Dendritic cell treated with granulocyte-macrophage colony-stimulating factor and Interleukin-4, amounts not matched to agents 40 ng/mL and 50 ng/mL, for 4 days (primary cell): Measurements from ENCODE around the gene TRPM3.

Experiments used
- H3K27ac Mint-ChIP-seq: one replicate; pipeline ENCODE4 v1.8.0; 2022; ENCODE audit warnings: mild to moderate bottlenecking, mixed read lengths
- H3K27me3 Mint-ChIP-seq: one replicate; pipeline ENCODE4 v1.8.0; 2022; ENCODE audit warnings: mild to moderate bottlenecking, mixed read lengths
- H3K36me3 Mint-ChIP-seq: one replicate; pipeline ENCODE4 v1.8.0; 2022; ENCODE audit warnings: low read depth, mixed read lengths
- H3K4me1 Mint-ChIP-seq: one replicate; pipeline ENCODE4 v1.8.0; 2022; ENCODE audit warnings: low read depth, mixed read lengths
- H3K4me3 Mint-ChIP-seq: one replicate; pipeline ENCODE4 v1.8.0; 2022; ENCODE audit warnings: mild to moderate bottlenecking, moderate library complexity, mixed read lengths
- H3K9me3 Mint-ChIP-seq: one replicate; pipeline ENCODE4 v1.8.0; 2022; ENCODE audit warnings: mixed read lengths
- intact Hi-C: fragments of 100-400 bp; cut with micrococcal nuclease; formaldehyde crosslinking; loops from one replicate; pipeline ENCODE4 v1.15.0; 2022

TRPM3 gene

GRCh38 chr9:70552561-70552960 is 568.9 kb downstream of the TRPM3 start:
- intact Hi-C loops, result no loop called here
- no peaks in the 10 kb centered on the region for H3K36me3 Mint-ChIP-seq
- H3K4me3 Mint-ChIP-seq, result no peak overlapping the region
- H3K9me3 Mint-ChIP-seq, result no peaks in the 10 kb centered on the region
- H3K27me3 Mint-ChIP-seq, result no peaks in the 10 kb centered on the region
- H3K4me1 Mint-ChIP-seq, result peaks cover 79% of the 10 kb centered on the region
- peak overlapping the region; percentile 80 for H3K27ac Mint-ChIP-seq

DNA sequence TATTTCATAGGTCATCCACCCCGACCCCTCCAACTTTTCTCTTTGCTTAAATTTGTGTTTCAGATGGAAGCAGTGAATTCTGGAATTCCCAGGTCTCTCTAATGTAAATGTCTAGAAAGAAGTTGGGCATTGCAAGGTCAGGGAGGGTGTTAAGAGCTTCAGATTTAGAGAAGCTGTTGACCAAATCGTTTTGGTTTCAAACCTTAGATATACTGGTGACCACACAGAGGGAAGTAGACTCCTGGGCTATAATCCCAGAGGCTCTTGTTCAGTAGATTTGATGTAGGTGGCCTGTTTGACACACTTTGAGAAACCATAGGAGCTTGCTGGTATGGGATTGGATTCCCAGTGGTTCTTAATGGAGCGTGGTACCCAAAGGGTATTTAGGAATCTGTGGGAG is 569.6 kb downstream of the TRPM3 start:
- intact Hi-C loops, result no loop called here

GRCh38 chr9:70551396-70551795 is 570.0 kb downstream of the TRPM3 start:
- Mint-ChIP-seq H3K27me3 (no peaks in the 10 kb centered on the region), H3K4me3 (no peak overlapping the region), H3K4me1 (peaks cover 72% of the 10 kb centered on the region), H3K36me3 (no peaks in the 10 kb centered on the region), H3K27ac (peak overlapping the region; percentile 58), H3K9me3 (no peaks in the 10 kb centered on the region)
- intact Hi-C loops, result no loop called here

More for the DNA sequence above, 569.6 kb downstream of the TRPM3 start:
- Mint-ChIP-seq H3K27ac (peak overlapping the region; percentile 58), H3K36me3 (no peaks in the 10 kb centered on the region), H3K4me3 (no peak overlapping the region), H3K4me1 (peaks cover 72% of the 10 kb centered on the region), H3K27me3 (no peaks in the 10 kb centered on the region), H3K9me3 (no peaks in the 10 kb centered on the region)

GRCh38 chr9:70549926-70550325 is 571.5 kb downstream of the TRPM3 start:
- no peaks in the 10 kb centered on the region for H3K36me3 Mint-ChIP-seq
- intact Hi-C loops, result loop anchor here (5.0 kb wide), 1 partner anchor 48 kb away; no protein-coding TSS in a partner anchor
- H3K27ac Mint-ChIP-seq, result peak overlapping the region; percentile 79

GRCh38 chr9:70542311-70542931 is 579.0 kb downstream of the TRPM3 start:
- no peak overlapping the region for H3K27ac Mint-ChIP-seq
- H3K36me3 Mint-ChIP-seq, result no peaks in the 10 kb centered on the region
- H3K4me3 Mint-ChIP-seq, result no peak overlapping the region
- peaks cover 1% of the 10 kb centered on the region for H3K27me3 Mint-ChIP-seq
- intact Hi-C loops, result loop anchor here (5.0 kb wide), 1 partner anchor 45 kb away; no protein-coding TSS in a partner anchor
- no peaks in the 10 kb centered on the region for H3K9me3 Mint-ChIP-seq
- H3K4me1 Mint-ChIP-seq, result peaks cover 16% of the 10 kb centered on the region

More at GRCh38 chr9:70549926-70550325, 571.5 kb downstream of the TRPM3 start:
- Mint-ChIP-seq H3K27me3 (no peaks in the 10 kb centered on the region), H3K4me1 (peaks cover 61% of the 10 kb centered on the region), H3K4me3 (no peak overlapping the region), H3K9me3 (no peaks in the 10 kb centered on the region)

DNA sequence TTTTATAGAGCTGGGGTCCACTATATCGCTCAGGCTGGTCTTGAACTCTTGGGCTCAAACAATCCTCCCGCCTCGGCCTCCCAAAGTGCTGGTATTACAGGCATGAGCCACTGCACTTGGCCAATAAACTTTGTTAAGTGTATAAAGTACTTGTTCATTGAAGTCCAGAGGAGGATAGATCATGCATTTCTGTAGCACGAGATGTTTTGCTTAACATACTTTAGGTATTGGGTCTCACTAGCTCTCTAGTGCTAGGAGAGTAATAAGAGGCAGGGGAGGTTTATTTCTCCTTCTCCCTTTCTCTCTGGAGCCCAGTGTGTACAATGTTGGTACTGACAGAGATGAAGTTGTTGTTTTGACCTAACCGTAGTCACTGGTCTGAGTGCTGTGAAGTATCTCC is 581.4 kb downstream of the TRPM3 start:
- H3K4me1 Mint-ChIP-seq, result peaks cover 16% of the 10 kb centered on the region
- no peaks in the 10 kb centered on the region for H3K36me3 Mint-ChIP-seq
- intact Hi-C loops, result loop anchor here (5.0 kb wide), 1 partner anchor 47 kb away; no protein-coding TSS in a partner anchor
- H3K4me3 Mint-ChIP-seq, result no peak overlapping the region
- H3K9me3 Mint-ChIP-seq, result no peaks in the 10 kb centered on the region
- peaks cover 3% of the 10 kb centered on the region for H3K27me3 Mint-ChIP-seq
- H3K27ac Mint-ChIP-seq, result no peak overlapping the region

GRCh38 chr9:70539526-70539925 is 581.9 kb downstream of the TRPM3 start:
- Mint-ChIP-seq H3K4me1 (peaks cover 16% of the 10 kb centered on the region), H3K27me3 (peaks cover 3% of the 10 kb centered on the region), H3K9me3 (no peaks in the 10 kb centered on the region), H3K36me3 (no peaks in the 10 kb centered on the region), H3K27ac (no peak overlapping the region), H3K4me3 (no peak overlapping the region)
- intact Hi-C loops, result no loop called here

- H3K36me3 Mint-ChIP-seq, result no peaks in the 10 kb centered on the region
- no peak overlapping the region for H3K4me3 Mint-ChIP-seq
- peaks cover 16% of the 10 kb centered on the region for H3K4me1 Mint-ChIP-seq
- peaks cover 3% of the 10 kb centered on the region for H3K27me3 Mint-ChIP-seq
- no peak overlapping the region for H3K27ac Mint-ChIP-seq
- H3K9me3 Mint-ChIP-seq, result no peaks in the 10 kb centered on the region
- intact Hi-C loops, result no loop called here
Measured at GRCh38 chr9:70539001-70539400, 582.4 kb downstream of the TRPM3 start.

GRCh38 chr9:70537084-70537483 is 584.3 kb downstream of the TRPM3 start:
- no peak overlapping the region for H3K27ac Mint-ChIP-seq
- peaks cover 11% of the 10 kb centered on the region for H3K4me1 Mint-ChIP-seq
- H3K36me3 Mint-ChIP-seq, result no peaks in the 10 kb centered on the region
- no peak overlapping the region for H3K4me3 Mint-ChIP-seq
- H3K27me3 Mint-ChIP-seq, result peaks cover 1% of the 10 kb centered on the region
- intact Hi-C loops, result no loop called here
- H3K9me3 Mint-ChIP-seq, result no peaks in the 10 kb centered on the region

DNA sequence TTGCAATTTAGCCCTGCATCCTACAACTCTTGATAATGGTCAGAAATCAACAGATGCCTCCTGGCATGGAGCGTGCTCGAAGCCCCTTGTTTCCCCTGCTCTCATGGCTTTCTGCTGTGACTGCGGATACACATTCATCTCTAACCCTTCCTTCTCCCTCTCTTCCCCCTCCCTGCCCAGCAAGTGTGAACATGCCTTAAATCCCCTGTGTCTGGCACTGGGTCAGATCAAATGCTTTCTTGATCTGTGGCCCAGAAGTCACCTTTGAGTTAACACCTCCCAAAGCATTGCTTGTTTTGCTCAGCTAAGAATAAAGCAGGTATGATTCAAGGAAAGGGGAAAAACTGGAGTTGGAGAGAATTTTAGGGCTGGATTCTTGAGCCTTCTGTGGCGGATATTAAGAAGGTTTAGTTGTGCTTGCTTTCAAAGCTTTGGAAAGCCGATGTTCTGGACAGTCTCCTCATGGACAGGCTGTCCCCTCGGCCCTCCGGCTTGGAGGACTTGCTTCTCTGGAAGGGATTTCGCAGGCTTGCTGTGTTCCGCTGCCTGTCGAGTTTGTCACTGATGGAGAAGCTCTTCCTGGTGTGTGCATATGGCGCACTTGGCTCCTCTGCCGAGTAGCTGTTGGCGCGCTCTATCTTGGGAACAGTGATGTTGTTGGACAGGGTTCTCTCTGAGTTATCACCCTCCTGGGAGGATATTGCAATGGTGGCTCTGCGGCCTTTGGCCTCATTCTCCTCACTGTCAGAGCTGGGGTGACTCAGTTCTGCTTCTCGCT is 585.7 kb downstream of the TRPM3 start:
- no peak overlapping the region for H3K4me3 Mint-ChIP-seq
- no peaks in the 10 kb centered on the region for H3K9me3 Mint-ChIP-seq
- peaks cover 8% of the 10 kb centered on the region for H3K4me1 Mint-ChIP-seq
- no peaks in the 10 kb centered on the region for H3K36me3 Mint-ChIP-seq
- intact Hi-C loops, result no loop called here
- H3K27me3 Mint-ChIP-seq, result peaks cover 1% of the 10 kb centered on the region
- no peak overlapping the region for H3K27ac Mint-ChIP-seq

- Mint-ChIP-seq H3K36me3 (no peaks in the 10 kb centered on the region), H3K9me3 (no peaks in the 10 kb centered on the region), H3K4me3 (no peak overlapping the region), H3K27ac (no peak overlapping the region), H3K4me1 (peaks cover 7% of the 10 kb centered on the region), H3K27me3 (peaks cover 1% of the 10 kb centered on the region)
- intact Hi-C loops, result no loop called here
Measured at GRCh38 chr9:70534471-70534870, 587.0 kb downstream of the TRPM3 start.

GRCh38 chr9:70534061-70534460 is 587.4 kb downstream of the TRPM3 start:
- Mint-ChIP-seq H3K36me3 (no peaks in the 10 kb centered on the region), H3K4me1 (peaks cover 3% of the 10 kb centered on the region), H3K9me3 (no peaks in the 10 kb centered on the region), H3K4me3 (no peak overlapping the region), H3K27me3 (peaks cover 1% of the 10 kb centered on the region), H3K27ac (no peak overlapping the region)
- intact Hi-C loops, result no loop called here

DNA sequence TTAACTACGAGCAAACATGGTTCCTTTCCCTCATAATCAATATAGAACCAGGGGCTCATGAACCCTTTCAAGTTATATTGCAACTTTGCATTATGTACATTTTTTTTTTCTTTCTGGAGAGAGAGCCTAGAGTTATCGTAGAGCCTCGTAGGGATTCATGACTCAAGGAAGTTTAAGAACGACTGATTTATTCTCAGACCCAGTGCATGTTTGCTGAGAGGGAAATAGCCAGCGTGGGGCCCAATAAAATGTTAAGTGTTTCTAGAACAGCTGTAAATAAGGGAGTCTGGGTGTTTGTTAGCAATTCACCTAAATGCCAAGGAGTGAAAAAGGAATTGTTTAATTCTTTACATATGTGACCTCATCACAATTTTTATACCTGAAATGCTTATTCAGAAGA is 587.9 kb downstream of the TRPM3 start:
- H3K4me1 Mint-ChIP-seq, result no peaks in the 10 kb centered on the region
- intact Hi-C loops, result no loop called here
- no peak overlapping the region for H3K27ac Mint-ChIP-seq
- peaks cover 1% of the 10 kb centered on the region for H3K27me3 Mint-ChIP-seq
- no peaks in the 10 kb centered on the region for H3K9me3 Mint-ChIP-seq
- H3K4me3 Mint-ChIP-seq, result no peak overlapping the region
- no peaks in the 10 kb centered on the region for H3K36me3 Mint-ChIP-seq

- Mint-ChIP-seq H3K27me3 (peaks cover 1% of the 10 kb centered on the region), H3K36me3 (no peaks in the 10 kb centered on the region), H3K4me3 (no peak overlapping the region), H3K27ac (no peak overlapping the region), H3K9me3 (no peaks in the 10 kb centered on the region), H3K4me1 (no peaks in the 10 kb centered on the region)
- intact Hi-C loops, result no loop called here
Measured at GRCh38 chr9:70532716-70533115, 588.7 kb downstream of the TRPM3 start.
